GM19099 (cell line): ENCODE results near the gene ADD2.

Experiments used
- POLR2A ChIP-seq: IDR thresholded peaks from 3 replicates; pipeline ENCODE4 v1.6.1; 2011; ENCODE audit warnings: low read depth; ENCODE audit not compliant: insufficient read length; ENCODE audit errors: extremely low read depth

The ADD2 gene

GRCh38 chr2:70768590-70769085 is 638 bp upstream of the ADD2 start:
- TF ChIP-seq POLR2A, result no peak

- no peak for TF ChIP-seq POLR2A
Observed at GRCh38 chr2:70767079-70767698, 811 bp downstream of the ADD2 start.

- no peak for TF ChIP-seq POLR2A
Observed at GRCh38 chr2:70766357-70767078, 1.5 kb downstream of the ADD2 start.

GRCh38 chr2:70765507-70765906 is 2.5 kb downstream of the ADD2 start:
- TF ChIP-seq POLR2A, result no peak

- TF ChIP-seq POLR2A, result no peak
Observed at GRCh38 chr2:70759446-70759845, 8.6 kb downstream of the ADD2 start.

- no peak for TF ChIP-seq POLR2A
Observed at GRCh38 chr2:70757966-70758365, 10.0 kb downstream of the ADD2 start.

- TF ChIP-seq POLR2A, result no peak
Observed at GRCh38 chr2:70757360-70757759, 10.6 kb downstream of the ADD2 start.

GRCh38 chr2:70756128-70756527 is 11.9 kb downstream of the ADD2 start:
- no peak for TF ChIP-seq POLR2A

- TF ChIP-seq POLR2A, result no peak
Observed at GRCh38 chr2:70753902-70754301, 14.1 kb downstream of the ADD2 start.

- TF ChIP-seq POLR2A, result no peak
Observed at GRCh38 chr2:70753031-70753430, 15.0 kb downstream of the ADD2 start.

GRCh38 chr2:70752396-70752795 is 15.6 kb downstream of the ADD2 start:
- no peak for TF ChIP-seq POLR2A

GRCh38 chr2:70751881-70752280 is 16.1 kb downstream of the ADD2 start:
- TF ChIP-seq POLR2A, result no peak

GRCh38 chr2:70750320-70750719 is 17.7 kb downstream of the ADD2 start:
- TF ChIP-seq POLR2A, result no peak

- TF ChIP-seq POLR2A, result no peak
Observed at GRCh38 chr2:70748002-70748784, 19.8 kb downstream of the ADD2 start.

- TF ChIP-seq POLR2A, result no peak
Observed at GRCh38 chr2:70747284-70747683, 20.7 kb downstream of the ADD2 start.
